Neural cell (in vitro differentiated cells): ENCODE data around the gene PRIMPOL. TPM values are rescaled to one million over a fixed set of nuclear protein-coding genes. Genes with fewer than 3 reads are reported as not detected.

Source experiments
- H2AFZ ChIP-seq: fragments of 200-600, 300-800 bp; sonication (generic), shearing (Covaris generic); 2 replicates; pipeline ENCODE4 v1.6.0; 2014; ENCODE audit warnings: low read depth, mild to moderate bottlenecking, antibody characterized with exemption, low read length, moderate library complexity
- H3F3A ChIP-seq: fragments of 200-600 bp; shearing (Covaris generic); 2 replicates; pipeline ENCODE4 v1.6.1; 2016; ENCODE audit warnings: mild to moderate bottlenecking, moderate library complexity, mixed read lengths, antibody characterized with exemption, low read length; ENCODE audit not compliant: insufficient read depth, poor library complexity, severe bottlenecking
- H3K27ac ChIP-seq: fragments of 200-600, 300-800 bp; sonication (generic), shearing (Covaris generic); 2 replicates; pipeline ENCODE4 v1.5.1; 2014; ENCODE audit warnings: mild to moderate bottlenecking, low read length, moderate library complexity
- H3K27me3 ChIP-seq: fragments of 300-800, 200-600 bp; sonication (generic), shearing (Covaris generic); 2 replicates; pipeline ENCODE4 v1.6.0; 2014; ENCODE audit warnings: mild to moderate bottlenecking, low read depth, low read length, moderate library complexity; ENCODE audit not compliant: insufficient read depth
- H3K36me3 ChIP-seq: fragments of 300-800, 200-600 bp; sonication (generic), shearing (Covaris generic); 2 replicates; pipeline ENCODE4 v1.5.1; 2014; ENCODE audit warnings: mild to moderate bottlenecking, antibody characterized with exemption, low read length, moderate library complexity; ENCODE audit not compliant: insufficient read depth
- H3K4me2 ChIP-seq: fragments of 300-800, 200-600 bp; sonication (generic), shearing (Covaris generic); 2 replicates; pipeline ENCODE4 v1.6.0; 2014; ENCODE audit warnings: mild to moderate bottlenecking, low read length
- H3K4me3 ChIP-seq: fragments of 300-800, 200-600 bp; sonication (generic), shearing (Covaris generic); 2 replicates; pipeline ENCODE4 v1.5.1; 2014; ENCODE audit warnings: mild to moderate bottlenecking, low read length, moderate library complexity
- H3K79me2 ChIP-seq: fragments of 200-600 bp; shearing (Covaris generic); replicated peaks from 2 replicates; pipeline ENCODE4 v1.6.0; 2014; ENCODE audit warnings: mild to moderate bottlenecking, low read length, moderate library complexity; ENCODE audit not compliant: insufficient read depth
- H3K9ac ChIP-seq: fragments of 300-800, 200-600 bp; sonication (generic), shearing (Covaris generic); 2 replicates; pipeline ENCODE4 v1.6.1; 2016; ENCODE audit warnings: mild to moderate bottlenecking, low read length, mixed read lengths
- H3K9me2 ChIP-seq: fragments of 200-600 bp; shearing (Covaris generic); 2 replicates; pipeline ENCODE4 v1.6.1; 2016; ENCODE audit warnings: mild to moderate bottlenecking, low read length, mixed read lengths; ENCODE audit not compliant: insufficient read depth
- H3K9me3 ChIP-seq: fragments of 200-600, 300-800 bp; sonication (generic), shearing (Covaris generic); 2 replicates; pipeline ENCODE4 v1.6.1; 2016; ENCODE audit warnings: mild to moderate bottlenecking, mixed run types, low read length, moderate library complexity, mixed read lengths
- H4K20me1 ChIP-seq: fragments of 200-600 bp; shearing (Covaris generic); 2 replicates; pipeline ENCODE4 v1.6.1; 2016; ENCODE audit warnings: mild to moderate bottlenecking, mixed run types; ENCODE audit not compliant: insufficient read depth
- CTCF ChIP-seq: fragments of 450-650 bp; IDR thresholded peaks from 2 replicates; pipeline ENCODE4 v1.5.1; 2014; ENCODE audit warnings: antibody characterized with exemption, mild to moderate bottlenecking, moderate library complexity; ENCODE audit not compliant: poor library complexity, severe bottlenecking
- EP300 ChIP-seq: fragments of 450-650 bp; conservative IDR thresholded peaks from 2 replicates; pipeline ENCODE4 v1.6.1; 2014; ENCODE audit warnings: antibody characterized with exemption, mild to moderate bottlenecking, moderate library complexity; ENCODE audit not compliant: poor library complexity, severe bottlenecking
- EZH2 ChIP-seq: fragments of 200-600, 300-800 bp; shearing (Covaris generic), sonication (generic); IDR thresholded peaks from 2 replicates; pipeline ENCODE4 v1.6.1; 2014; ENCODE audit warnings: antibody characterized with exemption, low read length, borderline replicate concordance, mild to moderate bottlenecking; ENCODE audit not compliant: insufficient read depth, poor library complexity, severe bottlenecking
- MXI1 ChIP-seq: fragments of 450-650 bp; conservative IDR thresholded peaks from 2 replicates; pipeline ENCODE4 v1.6.1; 2014; ENCODE audit warnings: antibody characterized with exemption, mild to moderate bottlenecking; ENCODE audit not compliant: poor library complexity, severe bottlenecking
- POLR2AphosphoS5 ChIP-seq: IDR thresholded peaks from 2 replicates; pipeline ENCODE4 v1.6.1; 2012
- RAD21 ChIP-seq: fragments of 450-650 bp; conservative IDR thresholded peaks from 2 replicates; pipeline ENCODE4 v1.6.1; 2014; ENCODE audit warnings: antibody characterized with exemption, mild to moderate bottlenecking, moderate library complexity
- REST ChIP-seq: IDR thresholded peaks from 2 replicates; pipeline ENCODE4 v1.6.1; 2012; ENCODE audit warnings: borderline replicate concordance
- SMC3 ChIP-seq: fragments of 450-650 bp; conservative IDR thresholded peaks from 2 replicates; pipeline ENCODE4 v1.6.1; 2014; ENCODE audit warnings: antibody characterized with exemption, mild to moderate bottlenecking, moderate library complexity; ENCODE audit not compliant: poor library complexity
- TAF1 ChIP-seq: IDR thresholded peaks from 2 replicates; pipeline ENCODE4 v1.6.1; 2012; ENCODE audit warnings: low read depth
- polyA plus RNA-seq: library from polyadenylated mRNA; depleted of rRNA; stranded (reverse); fragments of >200 nt; gene quantifications from 2 replicates; pipeline ENCODE4 v1.2.3, GENCODE V29; 2014

Gene PRIMPOL
- polyA plus RNA-seq, 1 donor from 2014 or later: 23.6 TPM

GRCh38 chr4:184694412-184694956 is 44.9 kb downstream of the PRIMPOL start:
- Histone ChIP-seq H3K9me3 (no peaks in the 10 kb centered on the region), H3K4me2 (no peak overlapping the region), H3K79me2 (no peaks in the 10 kb centered on the region), H3K9me2 (no peaks in the 10 kb centered on the region), H3K27me3 (no peaks in the 10 kb centered on the region), H3K4me3 (no peak overlapping the region), H3K9ac (no peak overlapping the region), H3K36me3 (peaks cover 6% of the 10 kb centered on the region), H2AFZ (no peak overlapping the region), H3K27ac (no peak overlapping the region), H3F3A (no peaks in the 10 kb centered on the region), H4K20me1 (no peaks in the 10 kb centered on the region)
- no peak for TF ChIP-seq EP300
- TF ChIP-seq CTCF: no peak
- TF ChIP-seq POLR2AphosphoS5: no peak
- TF ChIP-seq RAD21: no peak
- no peak for TF ChIP-seq EZH2
- TF ChIP-seq TAF1: no peak
- TF ChIP-seq SMC3: no peak
- no peak for TF ChIP-seq REST
- TF ChIP-seq MXI1: no peak

GRCh38 chr4:184695178-184695896 is 45.8 kb downstream of the PRIMPOL start:
- no peaks in the 10 kb centered on the region for H3F3A ChIP-seq
- peaks cover 6% of the 10 kb centered on the region for H3K36me3 ChIP-seq
- H3K79me2 ChIP-seq: no peaks in the 10 kb centered on the region
- TF ChIP-seq REST: no peak
- TF ChIP-seq POLR2AphosphoS5: no peak
- no peak for TF ChIP-seq EP300
- no peak for TF ChIP-seq CTCF
- no peak for TF ChIP-seq MXI1
- no peak for TF ChIP-seq RAD21
- no peak for TF ChIP-seq TAF1
- TF ChIP-seq EZH2: no peak
- no peak for TF ChIP-seq SMC3
- H3K4me2 ChIP-seq: no peak overlapping the region
- H4K20me1 ChIP-seq: no peaks in the 10 kb centered on the region
- no peak overlapping the region for H3K4me3 ChIP-seq
- no peak overlapping the region for H3K27ac ChIP-seq
- H3K27me3 ChIP-seq: no peaks in the 10 kb centered on the region
- no peaks in the 10 kb centered on the region for H3K9me3 ChIP-seq
- no peaks in the 10 kb centered on the region for H3K9me2 ChIP-seq
- H3K9ac ChIP-seq: no peak overlapping the region
- H2AFZ ChIP-seq: no peak overlapping the region
